Measurements from ENCODE around the gene MAPK10.

MAPK10 gene

DNA sequence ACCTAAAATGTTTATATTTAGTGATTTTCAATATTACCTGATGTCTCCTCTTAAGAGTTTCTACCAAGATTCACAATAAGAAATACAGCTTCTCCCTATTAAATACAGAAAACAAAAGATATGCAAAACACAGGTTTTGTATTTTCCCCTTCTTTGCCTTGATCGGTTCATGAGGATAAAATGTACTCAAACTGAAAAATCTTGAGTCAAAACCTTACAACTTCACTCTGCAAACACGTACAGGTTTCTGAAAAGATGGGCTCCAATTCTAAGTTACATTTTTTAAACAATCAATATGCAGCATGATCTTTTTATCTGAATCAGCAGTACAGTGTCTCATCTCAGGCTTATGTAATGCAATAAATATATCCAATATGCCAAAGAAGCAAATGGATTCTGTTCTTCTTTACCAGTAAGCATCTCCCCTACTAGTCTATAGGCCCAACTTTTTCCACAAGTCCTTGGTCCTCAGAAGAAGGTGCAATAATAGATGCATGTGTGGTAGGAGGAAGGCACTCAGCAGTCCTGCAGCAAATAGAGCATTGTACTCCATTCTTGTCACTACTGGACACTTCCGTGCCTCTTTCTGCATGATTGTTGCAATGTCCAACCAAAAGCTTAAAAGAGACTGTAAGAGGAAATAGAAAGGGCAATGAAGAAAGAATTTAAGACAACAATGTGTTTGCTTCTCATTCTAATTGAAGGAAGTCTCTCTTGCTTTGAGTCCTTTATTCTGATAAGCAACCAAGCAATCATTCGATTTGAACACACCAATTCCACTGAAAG, 3.2 kb downstream of the MAPK10 start:
- Histone ChIP-seq H3K9me2 (replicated peaks; ENCODE audit: low read depth, low read length) (no peaks in the 10 kb centered on the region), H3K4me3 (ENCODE audit: low read length, poor library complexity, severe bottlenecking) (no peak overlapping the region), H3K4me2 (ENCODE audit: low read depth, low read length, poor library complexity, severe bottlenecking) (no peak overlapping the region), H2AFZ (ENCODE audit: low read length) (no peak overlapping the region), H3K79me2 (ENCODE audit: insufficient read depth, low read length) (no peaks in the 10 kb centered on the region), H3K27me3 (ENCODE audit: insufficient read depth, low read length, poor library complexity, severe bottlenecking) (no peaks in the 10 kb centered on the region), H4K20me1 (ENCODE audit: insufficient read depth, low read length, poor library complexity, severe bottlenecking) (no peaks in the 10 kb centered on the region), H3K4me1 (ENCODE audit: insufficient read depth, low read length, poor library complexity, severe bottlenecking) (peaks cover 11% of the 10 kb centered on the region), H3K9ac (ENCODE audit: low read depth, low read length, poor library complexity, severe bottlenecking) (no peak overlapping the region), H3K9me3 (ENCODE audit: insufficient read depth, low read depth, low read length) (no peaks in the 10 kb centered on the region), H3K36me3 (ENCODE audit: insufficient read depth, low read length) (no peaks in the 10 kb centered on the region), H3F3A (ENCODE audit: low read depth) (no peaks in the 10 kb centered on the region)
- TF ChIP-seq, protein P1, sequence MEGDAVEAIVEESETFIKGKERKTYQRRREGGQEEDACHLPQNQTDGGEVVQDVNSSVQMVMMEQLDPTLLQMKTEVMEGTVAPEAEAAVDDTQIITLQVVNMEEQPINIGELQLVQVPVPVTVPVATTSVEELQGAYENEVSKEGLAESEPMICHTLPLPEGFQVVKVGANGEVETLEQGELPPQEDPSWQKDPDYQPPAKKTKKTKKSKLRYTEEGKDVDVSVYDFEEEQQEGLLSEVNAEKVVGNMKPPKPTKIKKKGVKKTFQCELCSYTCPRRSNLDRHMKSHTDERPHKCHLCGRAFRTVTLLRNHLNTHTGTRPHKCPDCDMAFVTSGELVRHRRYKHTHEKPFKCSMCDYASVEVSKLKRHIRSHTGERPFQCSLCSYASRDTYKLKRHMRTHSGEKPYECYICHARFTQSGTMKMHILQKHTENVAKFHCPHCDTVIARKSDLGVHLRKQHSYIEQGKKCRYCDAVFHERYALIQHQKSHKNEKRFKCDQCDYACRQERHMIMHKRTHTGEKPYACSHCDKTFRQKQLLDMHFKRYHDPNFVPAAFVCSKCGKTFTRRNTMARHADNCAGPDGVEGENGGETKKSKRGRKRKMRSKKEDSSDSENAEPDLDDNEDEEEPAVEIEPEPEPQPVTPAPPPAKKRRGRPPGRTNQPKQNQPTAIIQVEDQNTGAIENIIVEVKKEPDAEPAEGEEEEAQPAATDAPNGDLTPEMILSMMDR (conservative IDR thresholded peaks at IDR 0.05; ENCODE audit: low read length) = no peak
- no peak for TF ChIP-seq EZH2phosphoT487 (IDR thresholded peaks at IDR 0.05; ENCODE audit: borderline replicate concordance)

DNA sequence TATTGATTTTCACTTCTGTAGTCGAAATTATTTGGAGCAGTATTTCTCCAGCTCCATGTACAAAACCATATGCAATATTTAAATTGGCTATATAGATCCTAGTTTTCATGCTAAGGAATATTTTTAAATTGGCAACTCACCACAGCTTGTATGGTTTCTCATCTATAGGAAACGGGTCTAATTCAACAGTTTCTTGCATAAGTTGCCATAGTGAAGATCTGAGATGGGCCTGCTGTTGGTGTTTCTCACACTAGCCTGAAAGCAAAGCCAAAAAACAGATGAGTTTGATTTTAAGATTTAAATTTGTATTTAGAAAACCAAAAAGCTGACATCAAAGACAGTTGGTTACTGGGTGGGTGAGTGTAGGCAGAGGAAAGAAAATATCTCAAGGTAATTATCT, 5.5 kb downstream of the MAPK10 start:
- TF ChIP-seq EZH2phosphoT487 (IDR thresholded peaks at IDR 0.05; ENCODE audit: borderline replicate concordance) = no peak
- TF ChIP-seq, protein P1 (conservative IDR thresholded peaks at IDR 0.05; ENCODE audit: low read length) = no peak
- Histone ChIP-seq H4K20me1 (ENCODE audit: insufficient read depth, low read length, poor library complexity, severe bottlenecking) (no peaks in the 10 kb centered on the region), H3K9ac (ENCODE audit: low read depth, low read length, poor library complexity, severe bottlenecking) (no peak overlapping the region), H3K79me2 (ENCODE audit: insufficient read depth, low read length) (no peaks in the 10 kb centered on the region), H3K9me2 (replicated peaks; ENCODE audit: low read depth, low read length) (no peaks in the 10 kb centered on the region), H3K27me3 (ENCODE audit: insufficient read depth, low read length, poor library complexity, severe bottlenecking) (no peaks in the 10 kb centered on the region), H3K4me2 (ENCODE audit: low read depth, low read length, poor library complexity, severe bottlenecking) (no peak overlapping the region), H3K9me3 (ENCODE audit: insufficient read depth, low read depth, low read length) (no peaks in the 10 kb centered on the region), H3K36me3 (ENCODE audit: insufficient read depth, low read length) (no peaks in the 10 kb centered on the region), H3F3A (ENCODE audit: low read depth) (no peaks in the 10 kb centered on the region), H3K4me1 (ENCODE audit: insufficient read depth, low read length, poor library complexity, severe bottlenecking) (peaks cover under 1% of the 10 kb centered on the region), H2AFZ (ENCODE audit: low read length) (no peak overlapping the region), H3K4me3 (ENCODE audit: low read length, poor library complexity, severe bottlenecking) (no peak overlapping the region)

DNA sequence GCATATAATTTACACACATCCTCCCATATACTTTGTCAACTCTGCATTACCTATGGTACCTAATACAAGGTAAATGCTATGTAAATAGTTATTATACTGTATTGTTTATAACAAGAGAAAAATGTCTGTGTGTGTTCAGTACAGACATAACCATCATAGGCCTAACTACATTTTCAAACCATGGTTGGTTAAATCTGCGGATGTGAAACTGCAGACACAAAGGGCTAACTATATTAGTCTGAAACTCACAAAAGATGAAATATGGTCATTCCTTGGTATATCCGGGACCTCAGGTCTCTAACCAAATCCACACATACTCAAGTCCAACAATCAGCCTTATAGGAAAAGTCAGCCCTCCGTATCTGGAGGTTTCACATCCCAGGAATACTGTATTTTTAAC, 13.5 kb downstream of the MAPK10 start:
- Histone ChIP-seq H3K36me3 (ENCODE audit: insufficient read depth, low read length) (no peaks in the 10 kb centered on the region), H2AFZ (ENCODE audit: low read length) (no peak overlapping the region), H3K4me3 (ENCODE audit: low read length, poor library complexity, severe bottlenecking) (no peak overlapping the region), H3K4me2 (ENCODE audit: low read depth, low read length, poor library complexity, severe bottlenecking) (no peak overlapping the region), H3K4me1 (ENCODE audit: insufficient read depth, low read length, poor library complexity, severe bottlenecking) (no peaks in the 10 kb centered on the region), H3F3A (ENCODE audit: low read depth) (no peaks in the 10 kb centered on the region), H3K79me2 (ENCODE audit: insufficient read depth, low read length) (no peaks in the 10 kb centered on the region), H3K9me2 (replicated peaks; ENCODE audit: low read depth, low read length) (no peaks in the 10 kb centered on the region), H4K20me1 (ENCODE audit: insufficient read depth, low read length, poor library complexity, severe bottlenecking) (no peaks in the 10 kb centered on the region), H3K27me3 (ENCODE audit: insufficient read depth, low read length, poor library complexity, severe bottlenecking) (no peaks in the 10 kb centered on the region), H3K9me3 (ENCODE audit: insufficient read depth, low read depth, low read length) (no peaks in the 10 kb centered on the region), H3K9ac (ENCODE audit: low read depth, low read length, poor library complexity, severe bottlenecking) (no peak overlapping the region)
- no peak for TF ChIP-seq EZH2phosphoT487 (IDR thresholded peaks at IDR 0.05; ENCODE audit: borderline replicate concordance)
- TF ChIP-seq, protein P1 (conservative IDR thresholded peaks at IDR 0.05; ENCODE audit: low read length) = no peak

All from Loucy (cell line).